Neural cell (in vitro differentiated cells): ENCODE measurements around the gene LTA4H.

Experiments
- CTCF ChIP-seq: fragments of 450-650 bp; IDR thresholded peaks from 2 replicates; pipeline ENCODE4 v1.5.1; 2014; ENCODE audit warnings: antibody characterized with exemption, mild to moderate bottlenecking, moderate library complexity; ENCODE audit not compliant: poor library complexity, severe bottlenecking
- EP300 ChIP-seq: fragments of 450-650 bp; conservative IDR thresholded peaks from 2 replicates; pipeline ENCODE4 v1.6.1; 2014; ENCODE audit warnings: antibody characterized with exemption, mild to moderate bottlenecking, moderate library complexity; ENCODE audit not compliant: poor library complexity, severe bottlenecking
- EZH2 ChIP-seq: fragments of 200-600, 300-800 bp; shearing (Covaris generic), sonication (generic); IDR thresholded peaks from 2 replicates; pipeline ENCODE4 v1.6.1; 2014; ENCODE audit warnings: antibody characterized with exemption, low read length, borderline replicate concordance, mild to moderate bottlenecking; ENCODE audit not compliant: insufficient read depth, poor library complexity, severe bottlenecking
- MXI1 ChIP-seq: fragments of 450-650 bp; conservative IDR thresholded peaks from 2 replicates; pipeline ENCODE4 v1.6.1; 2014; ENCODE audit warnings: antibody characterized with exemption, mild to moderate bottlenecking; ENCODE audit not compliant: poor library complexity, severe bottlenecking
- POLR2AphosphoS5 ChIP-seq: IDR thresholded peaks from 2 replicates; pipeline ENCODE4 v1.6.1; 2012
- RAD21 ChIP-seq: fragments of 450-650 bp; conservative IDR thresholded peaks from 2 replicates; pipeline ENCODE4 v1.6.1; 2014; ENCODE audit warnings: antibody characterized with exemption, mild to moderate bottlenecking, moderate library complexity
- REST ChIP-seq: IDR thresholded peaks from 2 replicates; pipeline ENCODE4 v1.6.1; 2012; ENCODE audit warnings: borderline replicate concordance
- SMC3 ChIP-seq: fragments of 450-650 bp; conservative IDR thresholded peaks from 2 replicates; pipeline ENCODE4 v1.6.1; 2014; ENCODE audit warnings: antibody characterized with exemption, mild to moderate bottlenecking, moderate library complexity; ENCODE audit not compliant: poor library complexity
- TAF1 ChIP-seq: IDR thresholded peaks from 2 replicates; pipeline ENCODE4 v1.6.1; 2012; ENCODE audit warnings: low read depth

- no peak for TF ChIP-seq CTCF
- TF ChIP-seq MXI1 = no peak
- no peak for TF ChIP-seq TAF1
- TF ChIP-seq POLR2AphosphoS5 = no peak
- TF ChIP-seq SMC3 = no peak
- TF ChIP-seq REST = no peak
- no peak for TF ChIP-seq EP300
- no peak for TF ChIP-seq RAD21
- no peak for TF ChIP-seq EZH2
These were observed 9.5 kb upstream of the LTA4H start for GRCh38 chr12:96044943-96045290.
